Inferior parietal cortex (tissue), 1 donor: ENCODE measurements around the gene FCRL3.

Source experiments
- DNase-seq: peaks from one replicate; pipeline ENCODE4 v3.0.0-alpha.2; 2016; ENCODE audit errors: extremely low spot score

FCRL3 gene

DNA sequence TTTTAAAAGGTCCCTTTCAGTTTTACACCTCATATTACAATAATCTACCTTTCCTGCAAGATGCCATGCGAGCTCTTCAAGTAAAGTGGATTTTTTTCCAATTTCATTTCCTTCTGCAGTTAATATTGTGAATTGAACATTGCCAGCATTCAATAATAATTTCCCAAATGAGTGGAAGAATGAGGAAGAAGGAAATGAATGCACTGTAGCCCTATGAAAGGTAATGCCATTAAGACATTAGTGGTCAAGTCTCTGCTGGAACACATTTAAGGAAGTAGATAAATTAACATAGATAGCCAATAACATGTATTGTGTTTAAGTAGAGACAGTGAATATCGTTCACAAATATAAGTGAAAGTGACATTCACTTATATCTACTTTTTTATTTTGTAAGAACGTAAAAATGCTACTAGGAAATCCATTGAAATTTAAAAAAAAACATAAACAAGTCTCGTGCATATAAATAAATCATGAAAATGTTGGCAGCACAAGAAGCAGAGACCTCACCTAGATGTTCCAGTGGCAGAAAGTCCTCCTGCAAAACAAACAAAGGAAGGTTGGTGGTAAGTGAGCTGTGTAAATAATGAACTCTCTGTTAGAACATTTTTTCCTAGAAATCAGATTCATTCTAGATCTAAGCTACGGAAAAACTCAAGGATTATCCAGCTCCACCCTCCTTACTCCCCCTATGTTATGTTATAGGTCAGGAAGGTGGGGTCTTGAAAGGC lies 17.7 kb downstream of the FCRL3 start:
- no peak for DNase-seq

DNA sequence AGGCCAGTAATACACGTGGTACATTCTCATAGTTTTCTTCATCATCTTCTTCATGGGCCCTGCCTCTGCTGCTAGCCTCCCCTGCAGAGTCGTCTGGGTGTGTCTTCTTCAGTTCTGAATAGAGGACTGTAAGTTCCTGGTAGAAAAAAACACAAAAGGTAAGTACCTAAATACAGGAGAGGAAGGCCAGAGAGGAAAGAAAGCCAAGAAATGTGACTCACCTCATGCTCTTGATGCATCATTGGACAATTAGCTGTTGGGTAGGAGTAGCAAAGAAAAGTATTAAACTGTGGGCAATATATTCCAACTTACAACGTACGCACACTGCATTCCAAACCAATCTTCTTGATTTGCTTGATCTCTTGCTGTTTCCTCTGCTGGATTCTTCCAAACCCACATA lies 21.8 kb downstream of the FCRL3 start:
- DNase-seq: no peak

DNA sequence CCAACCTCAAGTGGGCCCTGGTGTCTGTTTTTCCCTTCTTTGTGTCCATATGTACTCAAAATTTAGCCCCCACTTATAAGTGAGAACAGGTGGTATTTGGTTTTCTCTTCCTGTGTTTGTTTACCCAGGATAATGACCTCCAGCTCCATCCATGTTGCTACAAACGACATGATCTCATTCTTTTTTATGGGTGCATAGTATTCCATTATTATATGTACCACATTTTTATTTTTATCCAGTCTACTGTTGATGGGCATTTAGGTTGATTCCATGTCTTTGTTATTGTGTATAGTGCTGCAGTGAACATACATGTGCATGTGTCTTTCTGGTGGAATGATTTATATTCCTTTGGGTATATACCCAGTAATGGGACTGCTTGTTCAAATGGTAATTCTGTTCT lies 27.6 kb downstream of the FCRL3 start:
- no peak for DNase-seq

DNA sequence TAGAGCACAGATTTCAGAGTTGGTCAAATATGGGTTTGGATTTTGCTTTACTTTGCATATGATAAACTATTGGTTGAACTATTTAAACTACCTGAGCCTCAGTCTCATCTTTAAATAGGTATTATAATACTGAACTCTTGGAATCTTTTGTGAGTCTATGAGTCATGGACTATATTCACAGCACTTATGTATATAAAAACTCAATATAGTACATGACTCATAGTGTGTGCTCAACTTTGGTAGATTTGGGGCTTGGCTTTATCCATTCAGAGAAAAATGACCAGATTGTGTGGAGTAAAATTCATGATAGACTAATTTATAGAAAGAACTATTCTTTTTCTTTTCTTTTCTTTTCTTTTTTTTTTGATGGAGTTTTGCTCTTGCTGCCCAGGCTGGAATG lies 28.7 kb downstream of the FCRL3 start:
- peak; percentile 8 for DNase-seq

DNA sequence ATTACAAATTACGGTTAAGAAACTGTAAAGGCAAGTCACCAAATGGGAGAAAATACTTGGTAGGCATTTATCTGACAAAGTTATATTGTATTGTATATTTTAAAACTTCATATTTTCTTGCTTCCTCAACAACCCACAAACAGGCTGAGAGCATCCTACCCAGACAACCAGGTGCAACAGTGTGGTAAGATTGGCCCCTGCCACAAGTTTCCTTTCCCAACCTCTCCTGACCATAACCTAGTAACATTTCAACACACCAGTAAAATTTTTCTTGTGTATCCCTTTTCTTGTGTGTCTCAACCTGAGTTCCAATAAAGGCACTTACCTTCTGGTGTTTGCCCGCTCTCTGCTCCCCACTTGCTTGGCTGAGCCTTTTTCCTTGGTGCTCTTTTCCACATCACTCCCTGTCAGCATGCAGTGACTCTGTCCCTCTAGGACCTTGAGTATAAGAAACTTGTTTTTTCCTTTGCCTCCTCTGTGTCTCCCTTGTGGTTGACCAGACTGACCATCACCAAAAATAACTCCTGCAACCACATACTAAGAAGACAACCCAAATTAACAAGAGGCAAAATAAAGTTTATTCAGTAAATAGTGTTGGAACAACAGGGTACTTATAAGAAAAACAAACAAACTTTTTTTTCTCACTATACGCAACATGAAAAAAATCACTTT lies 40.9 kb downstream of the FCRL3 start:
- no peak for DNase-seq

DNA sequence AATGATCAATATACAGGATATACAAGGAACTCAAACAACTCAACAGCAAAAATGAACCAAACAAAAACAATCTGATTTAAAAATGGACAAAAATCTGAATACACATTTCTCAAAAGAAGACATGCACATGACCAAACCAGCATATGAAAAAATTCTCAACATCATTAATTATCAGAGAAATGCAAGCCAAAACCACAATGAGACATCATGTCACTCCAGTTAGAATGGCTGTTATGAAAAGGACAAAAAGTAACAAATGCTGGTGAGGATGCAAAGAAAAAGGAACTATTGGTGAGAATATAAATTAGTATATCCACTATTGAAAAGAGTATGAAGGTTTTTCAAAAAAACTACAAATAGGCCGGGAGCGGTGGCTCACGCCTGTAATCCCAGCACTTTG lies 42.0 kb downstream of the FCRL3 start:
- no peak for DNase-seq

DNA sequence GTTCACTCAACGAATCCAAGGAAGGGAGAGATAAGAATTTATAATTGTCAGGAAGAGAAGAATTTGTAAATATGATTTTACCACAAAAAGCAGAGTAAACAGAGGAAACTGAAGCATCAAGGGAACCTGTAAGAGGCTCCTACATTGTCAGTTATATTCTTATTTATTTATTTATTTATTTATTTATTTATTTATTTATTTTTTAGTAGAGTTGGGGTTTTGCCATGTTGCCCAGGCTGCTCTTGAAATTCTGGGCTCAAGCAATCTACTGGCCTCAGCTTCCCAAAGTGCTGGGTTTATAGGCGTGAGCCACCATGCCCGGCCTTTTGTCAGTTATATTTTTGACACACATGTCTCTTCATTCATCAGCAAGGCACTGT lies 47.1 kb downstream of the FCRL3 start:
- DNase-seq: no peak

DNA sequence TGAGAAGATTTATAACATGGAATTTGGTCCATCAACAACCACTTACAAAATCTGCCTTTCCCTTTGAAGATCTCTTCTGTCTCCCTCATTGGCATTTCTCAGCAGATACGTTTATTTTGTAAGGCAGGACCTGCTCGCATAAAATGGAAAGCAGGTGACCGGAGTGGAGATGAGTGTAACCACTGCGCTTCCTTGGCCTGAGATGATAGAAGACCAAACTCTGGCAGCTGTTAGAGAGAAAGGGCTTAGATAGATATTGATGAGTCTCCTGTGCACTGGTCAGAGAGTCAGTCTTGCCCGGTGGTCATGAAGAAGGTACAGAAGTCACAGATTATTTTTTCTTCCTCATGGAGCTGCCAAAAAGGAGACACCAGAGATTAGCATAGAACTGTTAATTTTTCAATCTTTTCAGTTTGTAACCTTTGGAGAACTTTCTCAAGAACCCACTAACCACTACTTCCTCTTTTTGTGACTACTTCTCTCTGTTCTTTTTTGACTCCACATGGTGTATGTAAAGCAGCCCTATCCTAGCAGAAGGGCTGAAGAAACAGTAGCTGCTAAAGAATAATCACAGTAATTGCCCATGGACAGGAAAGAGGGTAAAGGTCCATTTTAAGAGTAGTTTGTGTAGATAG lies 47.6 kb downstream of the FCRL3 start:
- DNase-seq: no peak

DNA sequence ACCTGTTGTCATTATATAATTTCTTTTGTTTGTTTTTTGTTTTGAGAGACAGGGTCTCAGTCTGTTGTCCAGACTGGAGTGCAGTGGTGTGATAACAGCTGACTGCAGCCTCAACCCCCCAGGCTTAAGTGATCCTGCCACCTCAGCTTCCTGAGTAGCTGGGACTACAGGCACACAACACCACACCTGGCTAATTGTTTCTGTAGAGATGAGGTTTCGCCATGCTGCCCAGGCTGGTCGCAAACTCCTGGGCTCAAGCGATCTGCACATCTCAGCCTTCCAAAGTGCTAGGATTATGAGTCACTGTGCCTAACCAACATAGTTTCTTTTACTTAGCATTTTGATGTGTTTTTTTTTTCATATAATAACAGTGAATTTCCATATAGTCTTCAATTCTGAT lies 52.3 kb downstream of the FCRL3 start:
- DNase-seq: no peak

DNA sequence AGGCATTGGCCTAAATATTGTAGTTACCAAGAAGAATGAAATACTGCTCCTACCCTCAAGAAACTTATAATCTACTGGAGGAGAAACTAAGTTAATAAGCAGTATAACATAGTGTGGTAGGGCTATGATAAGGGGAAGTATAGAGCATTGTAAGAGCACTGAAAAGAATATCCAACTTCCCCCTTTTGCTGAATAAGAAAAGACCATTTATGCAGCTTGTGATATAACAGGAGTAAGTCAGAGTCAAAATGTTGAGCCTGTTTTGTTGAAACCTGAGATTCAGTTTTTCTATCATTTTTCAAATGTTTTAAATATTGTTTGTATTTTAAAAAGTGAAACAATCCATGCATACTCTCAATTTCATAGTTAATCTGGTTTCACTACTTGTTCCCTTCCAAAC lies 54.4 kb downstream of the FCRL3 start:
- DNase-seq: no peak

DNA sequence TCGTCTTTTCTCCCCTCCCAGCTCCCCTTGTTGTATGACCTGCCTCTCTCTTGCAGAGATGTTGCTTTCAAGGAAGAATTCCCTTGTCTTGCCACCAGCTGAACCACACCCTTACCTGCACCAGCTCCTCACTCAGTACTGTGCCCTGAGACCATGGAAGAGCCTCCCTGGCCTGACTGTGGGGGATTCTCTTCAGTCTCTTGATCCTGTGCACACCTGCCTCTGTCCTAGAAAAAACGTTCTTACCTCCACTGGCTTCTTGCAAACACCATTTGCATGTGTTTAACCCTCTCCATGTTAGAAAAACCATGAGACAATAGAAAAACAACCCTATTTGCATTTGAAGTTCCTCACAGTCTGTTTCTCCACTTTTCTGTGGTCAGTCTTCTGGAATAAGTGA lies 59.4 kb downstream of the FCRL3 start:
- DNase-seq: no peak

DNA sequence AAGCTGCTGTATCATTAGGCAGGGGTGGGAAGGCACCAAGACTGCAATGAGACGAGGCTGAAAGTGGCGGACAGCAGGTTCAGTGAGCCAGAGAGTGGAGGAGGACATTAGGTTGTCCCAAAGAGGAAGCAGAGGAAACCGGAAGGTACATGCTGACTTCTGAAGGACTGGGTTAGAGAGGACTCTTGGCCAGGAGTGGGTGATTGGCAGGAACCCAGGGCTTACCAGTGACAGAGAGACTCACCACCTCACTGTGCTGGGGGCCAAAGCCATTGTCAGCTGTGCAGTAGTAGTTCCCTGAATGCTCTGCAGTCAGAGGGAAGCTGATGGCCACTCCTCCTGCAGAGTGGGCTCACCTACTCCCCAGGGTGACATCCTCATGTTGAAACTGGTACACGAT lies 60.8 kb downstream of the FCRL3 start:
- no peak for DNase-seq

DNA sequence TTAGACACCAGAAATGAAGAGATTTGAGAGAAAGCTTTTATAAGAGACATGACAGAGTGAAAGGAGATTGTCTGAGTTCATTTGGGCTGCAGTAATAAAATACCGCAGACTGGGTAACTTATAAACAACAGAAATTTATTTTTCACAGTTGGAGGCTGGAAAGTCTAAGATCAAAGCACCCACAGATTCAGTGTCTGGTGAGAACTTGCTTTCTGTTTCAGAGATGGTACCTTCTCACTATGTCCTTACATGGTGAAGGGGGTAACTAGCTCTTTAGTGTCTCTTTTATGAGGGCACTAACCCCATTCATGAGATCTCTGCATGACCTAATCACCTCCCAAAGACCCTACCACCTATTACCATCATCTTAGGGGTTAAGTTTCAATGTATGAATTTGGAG lies 71.8 kb downstream of the FCRL3 start:
- DNase-seq: no peak
